ENCODE measurements around the gene TMEM179.

DNA sequence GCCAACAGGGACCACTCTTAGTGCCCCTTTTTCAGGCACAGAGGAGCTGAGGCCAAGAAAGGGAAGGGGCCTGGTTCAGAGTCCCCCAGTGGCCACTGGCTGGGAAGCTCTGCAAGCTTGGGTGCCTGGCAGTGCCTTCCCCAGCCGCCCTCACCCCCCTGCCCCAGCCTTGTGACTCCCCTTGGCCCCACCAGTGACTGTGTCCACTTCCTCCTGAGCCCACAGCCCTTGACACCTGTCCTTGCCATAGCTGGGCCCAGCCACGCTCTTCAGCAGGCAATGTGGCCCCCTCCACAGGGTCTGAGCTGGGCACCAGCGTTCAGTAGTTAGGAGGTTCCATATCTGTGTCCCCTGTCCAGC is 44.0 kb downstream of the TMEM179 start:
- TF ChIP-seq, protein P1, sequence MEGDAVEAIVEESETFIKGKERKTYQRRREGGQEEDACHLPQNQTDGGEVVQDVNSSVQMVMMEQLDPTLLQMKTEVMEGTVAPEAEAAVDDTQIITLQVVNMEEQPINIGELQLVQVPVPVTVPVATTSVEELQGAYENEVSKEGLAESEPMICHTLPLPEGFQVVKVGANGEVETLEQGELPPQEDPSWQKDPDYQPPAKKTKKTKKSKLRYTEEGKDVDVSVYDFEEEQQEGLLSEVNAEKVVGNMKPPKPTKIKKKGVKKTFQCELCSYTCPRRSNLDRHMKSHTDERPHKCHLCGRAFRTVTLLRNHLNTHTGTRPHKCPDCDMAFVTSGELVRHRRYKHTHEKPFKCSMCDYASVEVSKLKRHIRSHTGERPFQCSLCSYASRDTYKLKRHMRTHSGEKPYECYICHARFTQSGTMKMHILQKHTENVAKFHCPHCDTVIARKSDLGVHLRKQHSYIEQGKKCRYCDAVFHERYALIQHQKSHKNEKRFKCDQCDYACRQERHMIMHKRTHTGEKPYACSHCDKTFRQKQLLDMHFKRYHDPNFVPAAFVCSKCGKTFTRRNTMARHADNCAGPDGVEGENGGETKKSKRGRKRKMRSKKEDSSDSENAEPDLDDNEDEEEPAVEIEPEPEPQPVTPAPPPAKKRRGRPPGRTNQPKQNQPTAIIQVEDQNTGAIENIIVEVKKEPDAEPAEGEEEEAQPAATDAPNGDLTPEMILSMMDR (IDR thresholded peaks at IDR 0.05; ENCODE audit: low read depth, low read length) = no peak
- no peak for TF ChIP-seq EZH2phosphoT487 (IDR thresholded peaks at IDR 0.05; ENCODE audit: low read depth)
